ENCODE data around the gene P2RY6.
"Not testable (repeated sequence)": the region's sequence is repeated elsewhere in the genome, so short reads cannot be mapped to it uniquely, and the experiment has no call there.

P2RY6 gene

GRCh38 chr11:73262851-73263495, 9.2 kb upstream of the P2RY6 start:
- CTCF ChIA-PET, result interaction anchor here (1.0 to 1.5 kb wide), 4 partner anchors 10 to 28 kb away, joined by 3 read pairs; no protein-coding TSS in a partner anchor
- Mint-ChIP-seq H3K4me3 (no peak overlapping the region), H3K9me3 (no peaks in the 10 kb centered on the region), H3K27ac (no peak overlapping the region), H3K27me3 (peaks cover 87% of the 10 kb centered on the region), H3K4me1 (no peaks in the 10 kb centered on the region), H3K36me3 (no peaks in the 10 kb centered on the region)
- DNase-seq, result no peak

DNA sequence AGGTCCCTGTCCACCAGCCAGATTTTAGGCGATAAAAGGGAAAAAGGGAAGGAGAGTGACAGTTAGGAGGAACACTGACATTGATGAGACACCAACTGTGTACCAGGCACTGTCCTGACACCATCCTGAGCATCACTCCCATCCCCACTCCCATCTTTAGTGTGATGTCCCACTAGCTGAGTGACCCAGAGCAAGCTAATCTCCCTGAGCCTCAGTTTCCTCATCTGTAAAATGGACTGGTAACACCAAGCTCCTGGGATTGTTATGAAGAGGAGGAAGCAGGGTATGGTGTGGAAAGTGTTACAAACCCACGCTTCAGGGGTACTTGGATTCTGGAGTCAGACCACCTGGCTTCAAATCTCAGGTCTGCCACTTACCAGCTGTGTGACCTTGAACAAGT, 8.5 kb upstream of the P2RY6 start:
- H3K4me3 Mint-ChIP-seq, result no peak overlapping the region
- H3K36me3 Mint-ChIP-seq, result no peaks in the 10 kb centered on the region
- H3K9me3 Mint-ChIP-seq, result no peaks in the 10 kb centered on the region
- no peak for DNase-seq
- peaks cover 89% of the 10 kb centered on the region for H3K27me3 Mint-ChIP-seq
- no peaks in the 10 kb centered on the region for H3K4me1 Mint-ChIP-seq
- CTCF ChIA-PET, result interaction anchor here (0.6 to 1.1 kb wide), 2 partner anchors 24 to 752 kb away, joined by 3 read pairs; no protein-coding TSS in a partner anchor
- H3K27ac Mint-ChIP-seq, result no peak overlapping the region

GRCh38 chr11:73265278-73265810, 6.8 kb upstream of the P2RY6 start:
- H3K9me3 Mint-ChIP-seq, result no peaks in the 10 kb centered on the region
- H3K27me3 Mint-ChIP-seq, result peaks cover 87% of the 10 kb centered on the region
- no peak for DNase-seq
- no peaks in the 10 kb centered on the region for H3K4me1 Mint-ChIP-seq
- no peak overlapping the region for H3K27ac Mint-ChIP-seq
- H3K4me3 Mint-ChIP-seq, result no peak overlapping the region
- CTCF ChIA-PET, result no interaction called here
- H3K36me3 Mint-ChIP-seq, result no peaks in the 10 kb centered on the region

GRCh38 chr11:73265853-73266645, 6.1 kb upstream of the P2RY6 start:
- Mint-ChIP-seq H3K4me3 (no peak overlapping the region), H3K4me1 (no peaks in the 10 kb centered on the region), H3K36me3 (no peaks in the 10 kb centered on the region), H3K27ac (no peak overlapping the region), H3K27me3 (peaks cover 88% of the 10 kb centered on the region), H3K9me3 (no peaks in the 10 kb centered on the region)
- CTCF ChIA-PET, result no interaction called here
- DNase-seq, result no peak

- Mint-ChIP-seq H3K27ac (no peak overlapping the region), H3K4me1 (no peaks in the 10 kb centered on the region), H3K36me3 (no peaks in the 10 kb centered on the region), H3K4me3 (no peak overlapping the region), H3K9me3 (no peaks in the 10 kb centered on the region), H3K27me3 (peaks cover 87% of the 10 kb centered on the region)
- DNase-seq, result no peak
- CTCF ChIA-PET, result no interaction called here
Observed at GRCh38 chr11:73266646-73267020, 5.5 kb upstream of the P2RY6 start.

DNA sequence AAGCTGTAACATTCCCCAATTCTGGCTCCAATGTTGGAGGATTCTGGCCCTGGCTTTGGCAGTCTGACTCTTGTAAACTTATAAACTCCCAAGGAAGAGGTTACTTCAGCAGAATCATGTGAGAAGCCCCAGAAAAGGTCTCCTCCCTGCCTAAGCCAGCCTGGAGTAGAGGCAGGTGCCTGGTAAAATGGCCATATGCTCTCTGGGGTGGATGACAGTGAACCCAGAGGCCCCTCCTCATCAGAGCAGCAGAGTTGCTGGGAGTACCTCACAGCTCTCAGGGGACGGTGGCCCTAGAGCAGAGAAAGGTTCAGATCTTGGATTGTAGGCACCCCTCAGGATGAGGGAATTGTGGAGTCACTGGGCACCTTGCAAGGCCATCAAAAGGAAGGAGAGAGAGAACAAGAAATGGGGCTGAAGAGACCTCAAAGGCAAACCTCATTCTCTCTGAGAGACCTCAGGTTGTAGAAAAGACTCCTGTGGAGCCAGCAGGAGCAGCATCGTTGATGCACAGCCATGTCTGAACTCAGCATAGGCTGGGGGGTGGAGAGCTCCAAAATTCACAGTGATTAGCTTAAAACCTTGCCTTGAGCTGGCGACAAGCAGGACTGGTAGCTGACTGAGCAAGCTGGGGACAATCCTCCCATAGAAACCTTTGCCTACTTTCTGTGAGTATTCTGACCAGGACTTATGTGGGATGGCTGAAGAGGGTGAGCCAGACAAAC, 4.9 kb upstream of the P2RY6 start:
- Mint-ChIP-seq H3K4me3 (no peak overlapping the region), H3K36me3 (no peaks in the 10 kb centered on the region), H3K27me3 (peaks cover 88% of the 10 kb centered on the region), H3K4me1 (no peaks in the 10 kb centered on the region), H3K27ac (no peak overlapping the region), H3K9me3 (no peaks in the 10 kb centered on the region)
- DNase-seq, result no peak
- CTCF ChIA-PET, result interaction anchor here (0.6 to 2.0 kb wide), 3 partner anchors 14 to 882 kb away, joined by 3 to 6 read pairs (median 5); no protein-coding TSS in a partner anchor

GRCh38 chr11:73267906-73268540, 4.1 kb upstream of the P2RY6 start:
- H3K27ac Mint-ChIP-seq, result no peak overlapping the region
- CTCF ChIA-PET, result interaction anchor here (0.6 to 2.0 kb wide), 5 partner anchors 15 to 881 kb away, joined by 3 to 6 read pairs (median 3); no protein-coding TSS in a partner anchor
- no peak for DNase-seq
- no peaks in the 10 kb centered on the region for H3K36me3 Mint-ChIP-seq
- H3K4me1 Mint-ChIP-seq, result no peaks in the 10 kb centered on the region
- H3K27me3 Mint-ChIP-seq, result peaks cover 89% of the 10 kb centered on the region
- H3K9me3 Mint-ChIP-seq, result no peaks in the 10 kb centered on the region
- no peak overlapping the region for H3K4me3 Mint-ChIP-seq

DNA sequence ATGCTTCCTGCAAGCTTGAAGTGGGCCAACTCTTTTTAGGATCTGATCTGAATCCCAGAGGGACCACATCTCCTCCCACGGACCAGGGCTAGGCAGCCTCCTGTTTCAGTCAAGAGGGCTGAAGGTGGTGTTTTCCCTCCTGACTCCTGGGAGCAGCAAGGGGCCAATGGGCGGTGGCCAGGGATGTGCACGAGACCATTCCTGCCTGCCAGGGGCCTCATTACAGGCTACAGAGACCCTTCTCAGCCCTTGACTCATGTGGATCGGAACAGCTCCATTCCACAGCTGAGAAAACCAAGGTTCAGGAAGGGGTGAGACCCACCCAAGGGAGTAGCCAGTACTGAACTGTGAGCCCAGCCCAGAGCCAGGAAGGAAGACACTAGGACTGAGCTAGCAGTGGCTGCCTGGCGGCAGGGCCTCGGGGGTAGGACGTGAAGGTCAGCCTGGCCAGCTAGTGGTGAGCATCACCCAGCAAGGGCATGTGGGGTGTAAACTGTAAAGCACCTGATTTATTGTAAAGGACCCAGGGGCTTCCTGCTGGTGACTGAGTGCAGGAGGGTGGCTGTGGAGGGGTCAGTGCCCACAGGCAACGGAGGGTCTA, 3.4 kb upstream of the P2RY6 start:
- Mint-ChIP-seq H3K27me3 (peaks cover 85% of the 10 kb centered on the region), H3K4me3 (no peak overlapping the region), H3K36me3 (no peaks in the 10 kb centered on the region), H3K4me1 (no peaks in the 10 kb centered on the region), H3K27ac (no peak overlapping the region), H3K9me3 (no peaks in the 10 kb centered on the region)
- no peak for DNase-seq
- CTCF ChIA-PET, result interaction anchor here (1.2 to 2.0 kb wide), 3 partner anchors 26 to 34 kb away, joined by 3 to 6 read pairs (median 3); no protein-coding TSS in a partner anchor

DNA sequence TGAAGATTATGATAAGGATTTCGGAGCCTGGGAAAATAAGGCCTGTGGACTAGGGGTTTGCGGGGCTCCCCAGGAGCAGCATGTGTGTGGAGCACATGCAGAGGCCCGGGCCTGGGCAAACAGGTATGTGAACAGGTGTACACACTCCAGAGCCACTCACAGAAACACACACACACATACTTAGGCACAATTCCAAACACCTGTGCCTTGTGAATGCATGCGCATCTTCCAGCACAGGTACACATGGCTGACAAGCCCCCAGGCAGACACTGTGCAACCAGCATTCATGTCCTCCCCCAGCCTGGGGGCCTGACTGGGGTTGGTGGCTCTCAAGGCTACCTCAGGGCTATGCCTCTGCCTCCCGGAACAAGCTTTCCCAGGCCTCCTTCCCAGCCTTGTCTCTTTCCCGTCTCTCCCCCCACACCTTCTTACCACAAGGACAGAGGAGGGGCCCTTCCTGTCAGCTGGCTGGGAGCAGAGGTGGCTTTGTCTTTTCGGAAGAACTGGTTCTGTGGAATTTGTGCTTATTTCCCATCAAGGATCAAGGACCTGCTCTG, 2.6 kb upstream of the P2RY6 start:
- Mint-ChIP-seq H3K4me1 (no peaks in the 10 kb centered on the region), H3K27ac (no peak overlapping the region), H3K36me3 (no peaks in the 10 kb centered on the region), H3K4me3 (no peak overlapping the region), H3K9me3 (no peaks in the 10 kb centered on the region), H3K27me3 (peaks cover 77% of the 10 kb centered on the region)
- DNase-seq, result no peak
- CTCF ChIA-PET, result interaction anchor here (1.3 to 2.0 kb wide), 3 partner anchors 9 to 33 kb away, joined by 3 to 6 read pairs (median 3); no protein-coding TSS in a partner anchor

GRCh38 chr11:73270016-73270854, 1.9 kb upstream of the P2RY6 start:
- H3K9me3 Mint-ChIP-seq, result no peaks in the 10 kb centered on the region
- H3K4me3 Mint-ChIP-seq, result no peak overlapping the region
- H3K27me3 Mint-ChIP-seq, result peaks cover 75% of the 10 kb centered on the region
- H3K36me3 Mint-ChIP-seq, result no peaks in the 10 kb centered on the region
- no peaks in the 10 kb centered on the region for H3K4me1 Mint-ChIP-seq
- no peak for DNase-seq
- no peak overlapping the region for H3K27ac Mint-ChIP-seq
- CTCF ChIA-PET, result interaction anchor here (0.7 to 1.3 kb wide), 2 partner anchors 9 to 34 kb away, joined by 3 read pairs; no protein-coding TSS in a partner anchor

DNA sequence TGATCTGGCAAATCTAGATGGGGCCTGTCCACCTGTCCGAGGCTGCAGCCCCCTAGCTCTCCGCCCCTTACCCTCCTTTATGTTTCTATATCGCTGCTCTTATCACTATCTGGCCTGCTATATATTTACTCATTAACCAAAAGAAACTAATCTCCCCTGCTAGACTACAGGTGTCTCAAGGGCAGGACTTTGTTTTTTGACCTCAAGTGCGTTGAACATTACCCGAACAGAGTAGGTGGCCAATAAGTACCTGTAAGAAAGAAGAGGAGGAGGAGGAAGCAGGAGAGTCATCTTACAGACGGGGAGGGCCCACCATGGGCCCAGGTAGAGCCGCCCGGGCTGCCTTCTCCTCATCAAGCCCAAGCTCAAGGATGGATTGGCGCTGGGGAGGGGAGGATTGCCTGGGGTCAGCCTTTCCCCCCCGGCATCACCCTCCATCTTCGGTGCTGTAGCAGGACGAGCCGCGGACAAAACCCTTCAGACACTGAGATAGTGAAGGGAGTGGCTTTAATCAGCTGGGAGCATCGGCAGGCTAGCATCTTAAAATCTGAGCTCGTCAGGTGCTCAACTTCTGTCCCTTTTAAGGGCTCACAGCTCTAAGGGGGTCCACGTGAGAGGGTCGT, 1.2 kb upstream of the P2RY6 start:
- DNase-seq, result no peak
- Mint-ChIP-seq H3K4me3 (no peak overlapping the region), H3K4me1 (no peaks in the 10 kb centered on the region), H3K9me3 (no peaks in the 10 kb centered on the region), H3K36me3 (no peaks in the 10 kb centered on the region), H3K27me3 (peaks cover 71% of the 10 kb centered on the region), H3K27ac (no peak overlapping the region)
- CTCF ChIA-PET, result interaction anchor here (0.7 to 1.3 kb wide), 2 partner anchors 10 to 34 kb away, joined by 3 read pairs; no protein-coding TSS in a partner anchor

DNA sequence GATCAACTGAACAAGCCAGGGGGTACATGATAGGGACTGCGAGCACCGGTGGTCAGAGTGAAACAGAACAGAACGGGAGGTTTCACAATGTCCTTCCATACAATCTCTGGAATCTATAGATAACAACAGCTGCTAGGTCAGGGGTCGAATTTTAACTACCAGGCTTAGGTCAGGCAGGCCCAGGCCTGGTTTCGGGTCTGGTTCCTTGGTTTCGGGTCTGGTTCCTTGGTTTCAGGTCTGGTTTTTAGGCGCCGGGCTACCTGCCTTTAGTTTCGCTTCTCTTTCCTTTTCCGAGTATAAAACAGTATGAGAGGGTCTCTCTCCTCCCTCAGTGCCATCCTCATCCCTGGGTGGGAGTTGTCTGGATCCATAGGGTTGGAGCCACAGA, 666 bp upstream of the P2RY6 start:
- H3K9me3 Mint-ChIP-seq, CTCF ChIA-PET, DNase-seq, H3K36me3 Mint-ChIP-seq, H3K4me3 Mint-ChIP-seq, H3K4me1 Mint-ChIP-seq, H3K27ac Mint-ChIP-seq: not testable (repeated sequence)
- H3K27me3 Mint-ChIP-seq, result peaks cover 66% of the 10 kb centered on the region

All from activated naive CD4-positive, alpha-beta T cell treated with anti-CD3 and anti-CD28 coated beads, Interleukin-2, amount 10 ng/mL, durations not matched to agents 7 days and 5 days (primary cell).